M059J (cell line): ENCODE data around the gene SORBS1. TPM values are rescaled to one million over a fixed set of nuclear protein-coding genes. Genes with fewer than 3 reads are reported as not detected.
A peak's percentile ranks its signal among the peaks of the same experiment; 100 is the strongest.

Experiments
- DNase-seq: peaks from one replicate; pipeline ENCODE4 v3.0.0-alpha.2; 2012; ENCODE audit warnings: low read depth
- total RNA-seq: library from RNA; depleted of rRNA; stranded (reverse); fragments of >200 nt; shearing (Covaris generic); gene quantifications from 2 replicates; pipeline ENCODE4 v1.2.3, GENCODE V29; 2014; rRNA removed

The SORBS1 gene
- total RNA-seq, 1 experiment from 2014 or later: 2.4 TPM

GRCh38 chr10:95275726-95276366 is 285.3 kb downstream of the SORBS1 start:
- DNase-seq: peak; percentile 80

GRCh38 chr10:95273393-95274312 is 287.5 kb downstream of the SORBS1 start:
- DNase-seq: peak; percentile 97

- DNase-seq: no peak
These were observed 292.7 kb downstream of the SORBS1 start for GRCh38 chr10:95268438-95268837.

GRCh38 chr10:95267251-95267650 is 293.9 kb downstream of the SORBS1 start:
- no peak for DNase-seq

- DNase-seq: peak; percentile 98
These were observed 294.5 kb downstream of the SORBS1 start for GRCh38 chr10:95266674-95267095.

- DNase-seq: no peak
These were observed 295.6 kb downstream of the SORBS1 start for GRCh38 chr10:95265572-95265971.

GRCh38 chr10:95264227-95265051 is 296.7 kb downstream of the SORBS1 start:
- peak; percentile 70 for DNase-seq

- DNase-seq: no peak
These were observed 297.3 kb downstream of the SORBS1 start for GRCh38 chr10:95263864-95264226.

- no peak for DNase-seq
These were observed 298.2 kb downstream of the SORBS1 start for GRCh38 chr10:95262763-95263518.

GRCh38 chr10:95261926-95262325 is 299.2 kb downstream of the SORBS1 start:
- peak; percentile 31 for DNase-seq

Other genes with a start within 250 kb of the SORBS1 start
- 79.4 and 114 TPM in 2 replicates for gene ALDH18A1, start 95.3 kb upstream of the SORBS1 start, total RNA-seq
- 43.8 and 46.7 TPM in 2 replicates for gene TCTN3, start 132.6 kb upstream of the SORBS1 start, total RNA-seq
- gene ENTPD1, start 194.8 kb upstream of the SORBS1 start, total RNA-seq: 0.02 TPM in 1 of 2 replicates, not detected in the other